Osteocyte (in vitro differentiated cells): ENCODE measurements around the gene NCLN. TPM values are rescaled to one million over a fixed set of nuclear protein-coding genes. Genes with fewer than 3 reads are reported as not detected.

Experiments used
- DNase-seq: peaks from one replicate; pipeline ENCODE4 v3.0.0; 2021; ENCODE audit warnings: mixed read lengths; ENCODE audit not compliant: unreplicated experiment; ENCODE audit errors: extremely low spot score
- H3K27ac Mint-ChIP-seq: one replicate; pipeline ENCODE4 v1.8.0; 2021; ENCODE audit warnings: mild to moderate bottlenecking, mixed read lengths; ENCODE audit not compliant: unreplicated experiment
- H3K27me3 Mint-ChIP-seq: one replicate; pipeline ENCODE4 v1.8.0; 2021; ENCODE audit warnings: mixed read lengths; ENCODE audit not compliant: unreplicated experiment
- H3K36me3 Mint-ChIP-seq: one replicate; pipeline ENCODE4 v1.8.0; 2021; ENCODE audit warnings: mixed read lengths; ENCODE audit not compliant: unreplicated experiment
- H3K4me1 Mint-ChIP-seq: one replicate; pipeline ENCODE4 v1.8.0; 2021; ENCODE audit warnings: mixed read lengths; ENCODE audit not compliant: unreplicated experiment
- H3K4me3 Mint-ChIP-seq: one replicate; pipeline ENCODE4 v1.8.0; 2021; ENCODE audit warnings: mild to moderate bottlenecking, moderate library complexity, mixed read lengths; ENCODE audit not compliant: unreplicated experiment
- H3K9me3 Mint-ChIP-seq: one replicate; pipeline ENCODE4 v1.8.0; 2021; ENCODE audit warnings: mixed read lengths; ENCODE audit not compliant: unreplicated experiment
- total RNA-seq: library from RNA; stranded (reverse); gene quantifications from 2 replicates; pipeline ENCODE4 v1.2.1, GENCODE V29; 2021
- TF ChIP-seq, protein P1 (sequence below): fragments of 200-600 bp; sonication (generic); IDR thresholded peaks from 2 replicates; pipeline ENCODE4 v1.5.0; 2021; ENCODE audit warnings: antibody characterized with exemption, mild to moderate bottlenecking, moderate library complexity

The NCLN gene
- total RNA-seq, 1 donor from 2014 or later, result 61.9 TPM

DNA sequence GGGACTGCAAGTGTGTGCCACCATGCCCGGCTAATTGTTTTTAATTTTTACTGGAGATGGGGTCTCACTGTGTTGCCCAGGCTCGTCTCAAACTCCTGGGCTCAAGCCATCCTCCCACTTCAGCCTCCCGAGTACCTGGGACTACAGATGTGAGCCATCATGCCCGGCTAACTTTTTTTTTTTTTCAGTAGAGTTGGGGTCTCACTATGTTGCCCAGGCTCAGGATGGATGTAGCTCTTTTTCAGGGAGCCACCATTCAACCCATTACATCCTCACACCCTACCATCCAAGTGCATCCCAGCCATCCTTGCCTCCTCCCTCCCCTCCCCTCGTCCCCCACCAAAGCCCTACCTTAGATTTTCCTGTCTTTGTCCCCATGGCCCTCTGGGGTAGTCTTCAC lies 53.6 kb downstream of the NCLN start:
- Mint-ChIP-seq H3K9me3 (no peaks in the 10 kb centered on the region), H3K27me3 (no peaks in the 10 kb centered on the region), H3K4me1 (no peaks in the 10 kb centered on the region), H3K27ac (no peak overlapping the region), H3K36me3 (no peaks in the 10 kb centered on the region), H3K4me3 (no peak overlapping the region)
- no peak for DNase-seq
- TF ChIP-seq, protein P1, sequence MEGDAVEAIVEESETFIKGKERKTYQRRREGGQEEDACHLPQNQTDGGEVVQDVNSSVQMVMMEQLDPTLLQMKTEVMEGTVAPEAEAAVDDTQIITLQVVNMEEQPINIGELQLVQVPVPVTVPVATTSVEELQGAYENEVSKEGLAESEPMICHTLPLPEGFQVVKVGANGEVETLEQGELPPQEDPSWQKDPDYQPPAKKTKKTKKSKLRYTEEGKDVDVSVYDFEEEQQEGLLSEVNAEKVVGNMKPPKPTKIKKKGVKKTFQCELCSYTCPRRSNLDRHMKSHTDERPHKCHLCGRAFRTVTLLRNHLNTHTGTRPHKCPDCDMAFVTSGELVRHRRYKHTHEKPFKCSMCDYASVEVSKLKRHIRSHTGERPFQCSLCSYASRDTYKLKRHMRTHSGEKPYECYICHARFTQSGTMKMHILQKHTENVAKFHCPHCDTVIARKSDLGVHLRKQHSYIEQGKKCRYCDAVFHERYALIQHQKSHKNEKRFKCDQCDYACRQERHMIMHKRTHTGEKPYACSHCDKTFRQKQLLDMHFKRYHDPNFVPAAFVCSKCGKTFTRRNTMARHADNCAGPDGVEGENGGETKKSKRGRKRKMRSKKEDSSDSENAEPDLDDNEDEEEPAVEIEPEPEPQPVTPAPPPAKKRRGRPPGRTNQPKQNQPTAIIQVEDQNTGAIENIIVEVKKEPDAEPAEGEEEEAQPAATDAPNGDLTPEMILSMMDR, result no peak

DNA sequence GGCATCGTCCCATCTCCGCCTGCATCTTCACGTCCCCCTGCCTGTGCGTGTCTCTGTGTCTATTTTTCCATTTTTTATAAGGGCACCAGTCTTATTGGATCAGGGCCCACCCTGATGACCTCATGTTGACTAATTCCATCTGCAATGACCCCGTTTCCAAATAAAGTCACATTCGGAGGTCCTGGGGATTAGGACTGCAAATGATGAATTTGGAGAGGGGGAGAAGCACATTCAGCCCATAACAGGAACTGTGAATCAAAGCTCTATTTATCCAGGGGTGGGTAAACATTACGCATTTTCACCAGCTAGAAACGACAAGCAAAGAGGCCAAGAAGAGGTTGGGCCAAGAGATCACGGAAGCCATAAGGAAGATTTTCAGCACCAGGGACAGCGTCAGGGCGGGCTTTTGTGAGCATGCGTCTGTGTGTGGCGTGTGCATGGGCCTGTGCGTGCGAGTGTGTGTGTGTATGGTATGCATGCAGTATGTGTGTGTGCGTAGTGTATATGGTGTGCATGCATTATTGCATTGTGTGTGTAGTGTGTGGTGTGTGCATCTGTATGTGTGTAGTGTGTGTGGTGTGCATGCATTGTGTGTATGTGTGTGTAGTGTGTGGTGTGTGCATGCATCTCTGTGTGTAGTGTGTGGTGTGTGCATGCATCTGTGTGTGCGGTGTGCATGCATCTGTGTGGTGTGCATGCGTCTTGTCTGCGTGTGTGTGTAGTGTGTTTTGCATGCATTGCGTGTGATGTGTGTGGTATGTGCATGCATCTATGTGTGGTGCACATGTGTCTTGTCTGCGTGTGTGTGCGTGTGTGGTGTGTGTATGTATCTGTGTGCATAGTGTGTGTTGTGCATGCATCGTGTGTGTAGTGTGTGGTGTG lies 58.3 kb downstream of the NCLN start:
- Mint-ChIP-seq H3K36me3 (no peaks in the 10 kb centered on the region), H3K27ac (no peak overlapping the region), H3K9me3 (no peaks in the 10 kb centered on the region), H3K4me1 (no peaks in the 10 kb centered on the region), H3K4me3 (no peak overlapping the region), H3K27me3 (peaks cover 2% of the 10 kb centered on the region)
- TF ChIP-seq, protein P1, result no peak
- DNase-seq, result no peak

DNA sequence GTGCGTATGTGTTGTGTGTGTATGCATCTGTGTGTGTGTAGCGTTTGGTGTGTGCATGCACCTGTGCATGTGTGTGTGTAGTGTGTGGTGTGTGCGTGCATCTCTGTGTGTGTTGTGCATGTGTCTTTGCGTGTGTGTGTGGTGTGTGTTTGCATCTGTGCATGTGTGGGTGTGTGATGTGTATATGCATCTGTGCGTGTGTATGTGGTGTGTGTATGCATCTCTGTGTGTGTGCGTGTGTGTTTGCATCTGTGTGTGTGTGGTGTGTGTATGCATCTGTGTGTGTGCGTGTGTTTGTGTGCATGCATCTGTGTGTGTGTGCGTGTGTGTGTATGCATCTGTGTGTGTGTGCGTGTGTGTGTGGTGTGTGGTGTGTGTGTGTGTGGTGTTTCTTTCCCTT lies 59.3 kb downstream of the NCLN start:
- H3K27ac Mint-ChIP-seq, result no peak overlapping the region
- no peaks in the 10 kb centered on the region for H3K4me1 Mint-ChIP-seq
- TF ChIP-seq, protein P1, result no peak
- H3K27me3 Mint-ChIP-seq, result peaks cover 2% of the 10 kb centered on the region
- H3K36me3 Mint-ChIP-seq, result no peaks in the 10 kb centered on the region
- H3K9me3 Mint-ChIP-seq, result no peaks in the 10 kb centered on the region
- no peak for DNase-seq
- H3K4me3 Mint-ChIP-seq, result no peak overlapping the region

DNA sequence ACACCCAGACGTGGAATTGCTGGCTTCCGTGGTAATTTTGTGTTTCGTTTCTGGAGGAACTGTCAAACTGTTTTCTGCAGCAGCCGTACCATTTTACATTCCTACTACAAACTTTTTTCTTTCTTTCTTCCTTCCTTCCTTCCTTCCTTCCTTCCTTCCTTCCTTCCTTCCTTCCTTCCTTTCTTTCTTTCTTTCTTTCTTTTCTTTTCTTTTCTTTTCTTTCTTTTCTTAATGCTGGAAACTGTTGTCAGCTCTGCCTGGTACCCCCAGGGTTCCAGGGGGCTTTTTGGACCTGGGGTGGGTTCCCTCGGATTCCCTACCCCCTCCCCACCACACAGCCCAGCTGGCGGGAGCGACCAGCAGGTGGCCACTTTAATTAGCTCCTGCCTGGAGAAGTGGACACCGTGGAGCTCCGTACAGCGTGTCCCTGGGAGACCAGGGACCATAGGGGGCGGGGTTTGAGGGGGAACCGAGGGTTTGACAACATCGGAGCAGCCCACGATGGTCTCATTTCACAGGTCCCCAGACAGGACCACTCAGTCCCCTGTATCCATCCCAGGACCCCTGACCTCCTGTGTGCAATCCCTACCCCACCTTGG lies 63.1 kb downstream of the NCLN start:
- TF ChIP-seq, protein P1, result no peak
- Mint-ChIP-seq H3K4me3 (no peak overlapping the region), H3K9me3 (peaks cover 4% of the 10 kb centered on the region), H3K4me1 (no peaks in the 10 kb centered on the region), H3K27me3 (peaks cover 2% of the 10 kb centered on the region), H3K27ac (no peak overlapping the region), H3K36me3 (no peaks in the 10 kb centered on the region)
- no peak for DNase-seq

DNA sequence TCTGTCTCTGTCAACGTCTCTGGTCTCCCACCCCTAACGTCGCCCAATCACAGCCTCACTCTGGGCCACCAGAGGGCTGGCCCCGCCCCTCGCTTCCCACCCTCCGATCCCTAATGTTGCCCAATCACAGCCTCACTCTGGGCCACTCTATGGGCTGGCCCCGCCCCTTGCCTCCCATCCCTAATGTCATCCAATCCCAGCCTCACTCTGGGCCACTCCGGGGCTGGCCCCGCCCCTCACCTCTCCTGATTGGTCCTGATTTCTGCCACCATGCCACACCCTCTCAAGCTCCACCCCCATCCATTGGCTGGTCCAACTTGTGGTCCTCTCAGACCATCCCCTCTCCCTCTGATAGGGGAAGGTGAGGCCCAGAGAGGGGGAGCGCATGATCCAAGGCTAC lies 63.7 kb downstream of the NCLN start:
- H3K4me1 Mint-ChIP-seq, result no peaks in the 10 kb centered on the region
- peaks cover 2% of the 10 kb centered on the region for H3K27me3 Mint-ChIP-seq
- no peaks in the 10 kb centered on the region for H3K36me3 Mint-ChIP-seq
- TF ChIP-seq, protein P1, result no peak
- H3K9me3 Mint-ChIP-seq, result peaks cover 4% of the 10 kb centered on the region
- H3K4me3 Mint-ChIP-seq, result no peak overlapping the region
- no peak for DNase-seq
- H3K27ac Mint-ChIP-seq, result no peak overlapping the region
